ENCODE results near the gene APPL2.

DNA sequence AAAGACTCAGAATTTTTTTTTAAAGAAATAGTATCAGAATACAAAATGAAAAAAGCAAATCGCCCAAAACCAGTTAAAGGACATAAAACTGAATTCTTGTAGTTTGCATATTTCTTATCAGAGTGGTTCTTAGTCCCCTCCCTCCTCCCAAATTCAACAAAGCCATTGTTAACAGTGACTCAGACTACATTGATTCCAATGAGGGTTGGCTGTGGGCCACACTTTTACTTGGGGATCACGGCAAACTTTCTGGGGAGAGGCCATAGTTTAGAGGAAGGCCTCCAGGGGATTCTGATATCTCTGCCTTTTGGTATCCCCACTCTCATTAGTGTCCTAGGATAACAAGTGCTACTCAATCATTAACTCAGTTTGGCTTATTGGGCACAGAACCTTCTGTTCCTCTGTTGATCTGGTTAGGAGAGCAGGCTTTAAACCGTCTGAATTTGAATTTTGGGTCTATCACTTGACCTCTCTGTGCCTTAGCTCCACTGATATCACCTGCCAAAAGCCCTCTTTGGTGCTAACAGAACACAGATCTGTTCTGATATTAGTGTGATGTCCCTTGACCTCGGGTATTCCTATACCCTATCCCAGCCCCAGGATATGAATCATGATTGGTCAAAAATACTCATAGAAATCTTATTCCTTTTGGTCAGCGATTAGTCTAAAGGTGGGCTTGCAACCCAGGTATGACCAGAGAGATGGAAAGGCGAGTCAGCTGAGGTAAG lies 45.2 kb upstream of the APPL2 start:
- TF ChIP-seq, protein P1, sequence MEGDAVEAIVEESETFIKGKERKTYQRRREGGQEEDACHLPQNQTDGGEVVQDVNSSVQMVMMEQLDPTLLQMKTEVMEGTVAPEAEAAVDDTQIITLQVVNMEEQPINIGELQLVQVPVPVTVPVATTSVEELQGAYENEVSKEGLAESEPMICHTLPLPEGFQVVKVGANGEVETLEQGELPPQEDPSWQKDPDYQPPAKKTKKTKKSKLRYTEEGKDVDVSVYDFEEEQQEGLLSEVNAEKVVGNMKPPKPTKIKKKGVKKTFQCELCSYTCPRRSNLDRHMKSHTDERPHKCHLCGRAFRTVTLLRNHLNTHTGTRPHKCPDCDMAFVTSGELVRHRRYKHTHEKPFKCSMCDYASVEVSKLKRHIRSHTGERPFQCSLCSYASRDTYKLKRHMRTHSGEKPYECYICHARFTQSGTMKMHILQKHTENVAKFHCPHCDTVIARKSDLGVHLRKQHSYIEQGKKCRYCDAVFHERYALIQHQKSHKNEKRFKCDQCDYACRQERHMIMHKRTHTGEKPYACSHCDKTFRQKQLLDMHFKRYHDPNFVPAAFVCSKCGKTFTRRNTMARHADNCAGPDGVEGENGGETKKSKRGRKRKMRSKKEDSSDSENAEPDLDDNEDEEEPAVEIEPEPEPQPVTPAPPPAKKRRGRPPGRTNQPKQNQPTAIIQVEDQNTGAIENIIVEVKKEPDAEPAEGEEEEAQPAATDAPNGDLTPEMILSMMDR (IDR thresholded peaks at IDR 0.05), result no peak
- TF ChIP-seq ZNF423 (CRISPR knock-in tag; IDR thresholded peaks at IDR 0.05) (no peak), NFYB (CRISPR knock-in tag; conservative IDR thresholded peaks at IDR 0.05; ENCODE audit: low read depth) (no peak), ESRRA (CRISPR knock-in tag; IDR thresholded peaks at IDR 0.05; ENCODE audit: borderline replicate concordance) (no peak), FOXK1 (CRISPR knock-in tag; IDR thresholded peaks at IDR 0.05) (no peak), NFE2L1 (CRISPR knock-in tag; IDR thresholded peaks at IDR 0.05) (no peak), TP53 (CRISPR knock-in tag; IDR thresholded peaks at IDR 0.05) (no peak)
- TF ChIP-seq, protein P2, sequence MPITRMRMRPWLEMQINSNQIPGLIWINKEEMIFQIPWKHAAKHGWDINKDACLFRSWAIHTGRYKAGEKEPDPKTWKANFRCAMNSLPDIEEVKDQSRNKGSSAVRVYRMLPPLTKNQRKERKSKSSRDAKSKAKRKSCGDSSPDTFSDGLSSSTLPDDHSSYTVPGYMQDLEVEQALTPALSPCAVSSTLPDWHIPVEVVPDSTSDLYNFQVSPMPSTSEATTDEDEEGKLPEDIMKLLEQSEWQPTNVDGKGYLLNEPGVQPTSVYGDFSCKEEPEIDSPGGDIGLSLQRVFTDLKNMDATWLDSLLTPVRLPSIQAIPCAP (CRISPR knock-in tag; IDR thresholded peaks at IDR 0.05), result no peak
- TF ChIP-seq, protein P3, sequence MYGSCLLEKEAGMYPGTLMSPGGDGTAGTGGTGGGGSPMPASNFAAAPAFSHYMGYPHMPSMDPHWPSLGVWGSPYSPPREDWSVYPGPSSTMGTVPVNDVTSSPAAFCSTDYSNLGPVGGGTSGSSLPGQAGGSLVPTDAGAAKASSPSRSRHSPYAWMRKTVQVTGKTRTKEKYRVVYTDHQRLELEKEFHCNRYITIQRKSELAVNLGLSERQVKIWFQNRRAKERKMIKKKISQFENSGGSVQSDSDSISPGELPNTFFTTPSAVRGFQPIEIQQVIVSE (CRISPR knock-in tag; IDR thresholded peaks at IDR 0.05; ENCODE audit: borderline replicate concordance), result no peak
- TF ChIP-seq, protein P4, sequence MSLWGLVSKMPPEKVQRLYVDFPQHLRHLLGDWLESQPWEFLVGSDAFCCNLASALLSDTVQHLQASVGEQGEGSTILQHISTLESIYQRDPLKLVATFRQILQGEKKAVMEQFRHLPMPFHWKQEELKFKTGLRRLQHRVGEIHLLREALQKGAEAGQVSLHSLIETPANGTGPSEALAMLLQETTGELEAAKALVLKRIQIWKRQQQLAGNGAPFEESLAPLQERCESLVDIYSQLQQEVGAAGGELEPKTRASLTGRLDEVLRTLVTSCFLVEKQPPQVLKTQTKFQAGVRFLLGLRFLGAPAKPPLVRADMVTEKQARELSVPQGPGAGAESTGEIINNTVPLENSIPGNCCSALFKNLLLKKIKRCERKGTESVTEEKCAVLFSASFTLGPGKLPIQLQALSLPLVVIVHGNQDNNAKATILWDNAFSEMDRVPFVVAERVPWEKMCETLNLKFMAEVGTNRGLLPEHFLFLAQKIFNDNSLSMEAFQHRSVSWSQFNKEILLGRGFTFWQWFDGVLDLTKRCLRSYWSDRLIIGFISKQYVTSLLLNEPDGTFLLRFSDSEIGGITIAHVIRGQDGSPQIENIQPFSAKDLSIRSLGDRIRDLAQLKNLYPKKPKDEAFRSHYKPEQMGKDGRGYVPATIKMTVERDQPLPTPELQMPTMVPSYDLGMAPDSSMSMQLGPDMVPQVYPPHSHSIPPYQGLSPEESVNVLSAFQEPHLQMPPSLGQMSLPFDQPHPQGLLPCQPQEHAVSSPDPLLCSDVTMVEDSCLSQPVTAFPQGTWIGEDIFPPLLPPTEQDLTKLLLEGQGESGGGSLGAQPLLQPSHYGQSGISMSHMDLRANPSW (CRISPR knock-in tag; conservative IDR thresholded peaks at IDR 0.05; ENCODE audit: low read depth), result no peak
- TF ChIP-seq, protein P5, sequence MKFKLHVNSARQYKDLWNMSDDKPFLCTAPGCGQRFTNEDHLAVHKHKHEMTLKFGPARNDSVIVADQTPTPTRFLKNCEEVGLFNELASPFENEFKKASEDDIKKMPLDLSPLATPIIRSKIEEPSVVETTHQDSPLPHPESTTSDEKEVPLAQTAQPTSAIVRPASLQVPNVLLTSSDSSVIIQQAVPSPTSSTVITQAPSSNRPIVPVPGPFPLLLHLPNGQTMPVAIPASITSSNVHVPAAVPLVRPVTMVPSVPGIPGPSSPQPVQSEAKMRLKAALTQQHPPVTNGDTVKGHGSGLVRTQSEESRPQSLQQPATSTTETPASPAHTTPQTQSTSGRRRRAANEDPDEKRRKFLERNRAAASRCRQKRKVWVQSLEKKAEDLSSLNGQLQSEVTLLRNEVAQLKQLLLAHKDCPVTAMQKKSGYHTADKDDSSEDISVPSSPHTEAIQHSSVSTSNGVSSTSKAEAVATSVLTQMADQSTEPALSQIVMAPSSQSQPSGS (CRISPR knock-in tag; IDR thresholded peaks at IDR 0.05; ENCODE audit: borderline replicate concordance, low read depth), result no peak
- TF ChIP-seq, protein P6, sequence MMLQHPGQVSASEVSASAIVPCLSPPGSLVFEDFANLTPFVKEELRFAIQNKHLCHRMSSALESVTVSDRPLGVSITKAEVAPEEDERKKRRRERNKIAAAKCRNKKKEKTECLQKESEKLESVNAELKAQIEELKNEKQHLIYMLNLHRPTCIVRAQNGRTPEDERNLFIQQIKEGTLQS (CRISPR knock-in tag; conservative IDR thresholded peaks at IDR 0.05), result no peak
- TF ChIP-seq, protein P7, sequence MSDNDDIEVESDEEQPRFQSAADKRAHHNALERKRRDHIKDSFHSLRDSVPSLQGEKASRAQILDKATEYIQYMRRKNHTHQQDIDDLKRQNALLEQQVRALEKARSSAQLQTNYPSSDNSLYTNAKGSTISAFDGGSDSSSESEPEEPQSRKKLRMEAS (CRISPR knock-in tag; IDR thresholded peaks at IDR 0.05), result no peak
